NCI-H2196 treated with DMSO at 0.1 percent for 48 hours (cell line): ENCODE measurements around the gene GAMT.

Experiments used
- DNase-seq: peaks from one replicate; lab custom pipeline; 2025; ENCODE audit not compliant: unreplicated experiment; lab: John Stamatoyannopoulos, UW

GAMT gene

DNA sequence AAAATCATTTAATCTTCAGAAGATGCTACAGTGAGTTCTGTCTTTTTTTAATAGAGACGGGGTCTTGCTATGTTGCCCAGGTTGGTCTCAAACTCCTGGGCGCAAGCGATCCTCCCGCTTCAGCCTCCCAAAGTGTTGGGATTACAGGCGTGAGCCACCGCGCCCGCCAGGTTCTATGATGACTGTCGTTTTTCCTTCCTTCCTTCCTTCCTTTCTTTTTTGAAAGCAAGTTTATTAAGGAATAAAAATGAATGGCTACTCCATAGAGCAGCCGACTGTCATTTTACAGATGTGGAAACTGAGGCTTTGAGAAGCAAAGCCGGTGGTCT lies 511 bp upstream of the GAMT start:
- no peak for DNase-seq

DNA sequence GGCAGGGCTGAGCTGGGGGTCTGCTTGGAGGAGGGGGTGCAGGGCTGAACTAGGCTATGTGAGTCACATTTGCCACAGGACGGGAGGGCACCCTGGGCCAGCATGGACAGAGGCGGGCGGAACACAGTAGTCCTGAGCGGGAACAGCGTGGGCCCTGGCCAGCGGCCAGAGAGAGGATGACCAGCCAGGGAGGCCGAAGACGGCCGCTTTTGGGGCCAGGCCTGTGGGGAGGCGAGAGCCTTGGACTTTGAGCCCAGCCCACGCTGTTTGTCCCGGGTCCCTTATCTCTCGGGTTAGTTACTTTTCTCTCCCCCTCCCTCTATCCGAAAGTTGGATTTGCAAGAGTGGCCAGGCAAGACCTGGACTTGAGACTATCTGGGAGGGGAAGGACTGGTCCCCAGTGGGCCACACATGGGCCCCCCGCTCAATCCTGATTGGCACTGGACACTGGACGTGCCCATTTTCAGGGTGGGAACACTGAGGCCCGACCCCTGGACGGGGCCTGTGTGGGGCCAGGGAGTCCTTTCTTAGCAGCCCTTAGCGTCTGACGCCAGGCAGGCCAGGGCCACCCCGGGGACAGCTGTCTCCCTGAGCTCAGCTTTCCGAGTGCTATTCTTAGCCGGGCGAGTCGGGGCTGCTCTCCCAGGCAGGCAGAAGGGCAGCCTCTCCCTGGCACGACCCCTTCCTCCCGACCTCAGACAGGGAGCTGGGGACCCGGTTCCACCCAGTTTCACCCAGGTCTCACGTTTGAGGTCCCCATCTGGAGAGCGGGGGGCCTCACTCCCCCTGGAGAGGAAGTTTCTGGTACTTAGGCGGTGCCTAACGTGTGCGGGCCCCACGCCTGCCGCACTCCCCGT lies 833 bp downstream of the GAMT start:
- no peak for DNase-seq

DNA sequence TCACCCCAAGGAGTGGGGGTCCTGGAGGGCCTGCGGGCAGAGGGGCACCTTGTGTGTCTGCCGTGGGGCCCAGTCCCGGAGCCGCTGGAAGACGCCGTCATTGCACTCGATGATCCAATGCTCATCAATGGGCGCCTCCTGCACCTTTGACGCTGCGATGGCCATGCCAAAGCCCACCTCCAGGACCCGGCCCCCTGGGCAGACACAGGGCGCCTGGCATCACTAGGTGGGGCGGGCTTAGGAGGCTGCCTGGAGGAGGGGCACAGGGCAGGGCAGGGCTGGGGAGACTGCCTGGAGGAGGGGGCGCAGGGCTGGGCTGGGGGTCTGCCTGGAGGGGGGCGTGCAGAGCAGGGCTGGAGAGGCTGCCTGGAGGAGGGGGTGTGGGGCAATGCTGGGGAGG lies 1.6 kb downstream of the GAMT start:
- no peak for DNase-seq

DNA sequence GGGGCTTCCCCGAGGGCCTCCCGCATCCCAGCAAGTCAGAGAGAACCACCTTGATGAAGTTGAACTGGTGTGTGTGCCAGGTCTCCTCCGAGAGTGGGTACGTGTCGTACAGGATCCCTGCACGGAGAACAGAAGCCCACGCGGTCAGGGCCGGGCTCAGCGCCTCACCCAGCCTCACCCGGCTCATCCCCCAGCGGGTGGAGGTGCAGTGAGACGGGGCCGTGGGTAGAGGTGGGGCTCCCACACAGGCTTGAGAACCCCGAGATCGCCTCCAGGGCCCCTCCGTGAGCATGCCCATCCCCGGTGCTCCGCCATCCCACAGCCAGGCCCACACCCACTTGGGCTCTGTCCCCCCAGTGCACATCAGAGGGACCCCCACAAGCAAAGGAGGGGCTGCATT lies 2.3 kb downstream of the GAMT start:
- DNase-seq, result no peak

DNA sequence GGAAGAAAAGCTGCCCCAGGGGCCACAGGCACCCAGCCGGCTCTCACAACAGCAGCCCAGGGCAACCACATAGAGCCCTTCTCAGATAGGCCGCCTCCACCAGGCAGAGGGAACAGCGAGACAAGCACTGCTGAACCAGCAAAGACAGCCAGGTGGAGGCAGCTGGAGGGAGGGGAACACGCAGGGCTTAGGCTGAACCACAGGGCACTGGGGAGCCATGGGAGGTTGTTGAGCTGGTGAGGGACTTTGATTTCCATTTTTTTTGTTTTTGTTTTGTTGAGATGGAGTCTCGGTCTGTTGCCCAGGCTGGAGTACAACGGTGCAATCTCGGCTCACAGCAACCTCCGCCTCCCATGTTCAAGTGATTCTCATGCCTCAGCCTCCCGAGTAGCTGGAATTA lies 3.5 kb downstream of the GAMT start:
- no peak for DNase-seq

DNA sequence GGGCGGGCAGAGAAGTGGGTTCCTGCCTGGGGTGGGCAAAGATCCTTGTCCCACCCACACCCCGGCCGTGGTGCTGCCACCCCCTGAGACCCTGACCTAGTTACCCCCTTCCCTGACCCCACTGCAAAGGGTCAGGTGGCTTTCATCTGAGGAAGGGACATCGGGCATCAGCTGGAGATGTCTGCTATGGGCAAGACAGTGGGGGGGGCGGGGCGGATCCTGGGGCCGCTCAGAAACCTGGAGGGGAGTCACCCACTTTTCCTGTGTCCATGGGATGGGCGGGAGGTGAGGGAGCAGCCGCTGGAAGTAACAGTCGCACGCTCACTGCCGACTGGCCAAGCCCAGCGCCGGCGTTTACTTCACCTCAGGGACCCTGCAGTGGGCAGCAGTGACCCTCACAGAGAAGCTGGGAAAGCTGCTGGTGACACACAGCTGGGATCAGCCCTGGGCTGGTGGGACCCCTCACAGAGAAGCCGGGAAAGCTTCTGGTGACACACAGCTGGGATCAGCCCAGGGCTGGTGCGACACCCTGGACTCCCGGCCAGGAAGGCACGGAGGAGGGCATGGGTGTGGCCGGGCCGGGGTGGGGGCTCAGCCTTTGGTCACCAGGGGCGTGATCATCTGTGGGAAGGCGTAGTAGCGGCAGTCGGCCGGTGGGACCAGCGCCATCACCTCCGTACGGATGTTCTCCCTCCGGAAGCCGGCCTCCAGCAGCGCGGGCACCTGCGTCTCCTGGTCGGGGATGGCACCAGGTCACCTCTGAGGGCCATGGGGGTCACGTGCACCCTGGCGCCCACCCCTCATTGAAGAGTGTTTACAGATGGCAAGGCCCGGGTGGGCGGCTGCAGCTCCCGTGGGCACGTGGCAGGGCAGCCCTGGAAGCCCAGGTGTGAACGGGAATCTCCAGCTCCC lies 4.3 kb downstream of the GAMT start:
- DNase-seq, result no peak

DNA sequence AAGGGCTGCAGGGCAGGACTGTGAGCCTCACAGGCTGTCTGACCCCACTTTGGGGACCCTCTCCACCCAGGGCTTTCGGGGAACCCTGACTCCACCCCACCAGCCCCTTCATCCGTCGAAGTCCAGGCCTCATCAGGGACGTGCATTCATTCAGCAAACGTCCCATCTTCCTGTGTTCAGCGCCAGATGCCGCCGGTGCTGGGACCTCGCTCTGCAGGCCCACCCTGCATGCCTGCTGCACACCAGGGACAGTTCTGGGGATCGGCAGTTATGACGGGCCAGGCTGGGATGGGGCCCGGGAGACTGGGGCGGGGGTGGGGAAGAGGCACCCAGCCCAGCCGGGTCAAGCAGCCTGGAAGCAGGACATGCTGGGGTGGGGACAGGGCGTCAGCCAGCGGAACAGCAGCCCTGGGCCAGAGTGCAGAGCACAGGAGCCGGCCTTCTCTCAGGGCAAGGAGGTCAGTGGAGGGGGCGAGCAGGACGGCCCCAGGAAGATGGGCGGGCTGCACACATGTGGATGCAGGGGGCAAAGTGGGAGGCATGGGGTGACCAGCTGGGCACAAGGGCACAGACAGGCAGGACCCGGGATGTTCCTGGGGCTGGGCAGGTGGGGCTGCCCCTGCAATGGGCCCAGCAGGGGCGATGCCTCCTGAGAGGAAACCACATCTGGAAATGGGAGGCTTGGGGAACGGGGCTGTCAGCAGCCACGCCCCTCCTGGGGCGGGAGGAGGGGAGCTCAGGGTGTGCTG lies 5.1 kb downstream of the GAMT start:
- no peak for DNase-seq

DNA sequence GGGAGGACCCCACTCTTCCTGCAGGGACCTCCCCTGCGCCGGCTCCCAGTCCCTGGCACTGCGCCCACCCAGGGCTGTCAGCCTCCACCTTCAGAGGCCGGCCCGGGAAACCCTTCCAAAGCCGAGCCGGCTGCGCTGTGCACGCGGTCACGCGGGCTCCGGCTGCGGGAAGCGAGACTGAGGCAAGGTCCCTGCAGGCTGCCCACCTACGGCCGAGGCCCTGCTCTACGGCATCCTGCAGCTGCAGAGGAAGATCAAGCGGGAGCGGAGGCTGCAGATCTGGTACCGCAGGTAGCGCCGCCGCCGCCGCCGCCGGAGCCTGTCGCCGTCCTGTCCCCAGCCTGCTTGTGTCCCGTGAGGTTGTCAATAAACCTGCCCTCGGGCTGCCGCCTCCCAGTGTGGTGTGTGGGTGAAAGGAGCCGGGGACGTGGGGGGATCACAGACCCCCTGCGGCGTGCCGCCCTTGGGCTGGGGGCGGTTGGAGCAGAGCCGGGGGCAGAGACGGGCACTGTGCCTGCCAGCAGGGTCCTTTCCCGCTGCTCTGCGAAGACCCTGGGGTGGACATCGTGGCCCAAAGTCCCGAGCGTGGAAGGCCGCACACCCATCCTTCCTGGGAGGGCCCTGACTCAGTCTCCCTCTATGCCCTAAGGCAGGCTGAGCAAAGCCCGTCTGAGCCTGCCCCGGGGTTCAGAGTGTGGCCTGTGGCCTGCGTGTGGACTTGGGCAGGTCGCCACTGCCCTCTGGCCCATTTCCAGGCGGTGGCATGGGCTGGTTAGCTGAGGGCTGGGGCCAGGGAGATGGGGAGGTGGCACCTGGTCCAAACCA lies 5.9 kb downstream of the GAMT start:
- no peak for DNase-seq

DNA sequence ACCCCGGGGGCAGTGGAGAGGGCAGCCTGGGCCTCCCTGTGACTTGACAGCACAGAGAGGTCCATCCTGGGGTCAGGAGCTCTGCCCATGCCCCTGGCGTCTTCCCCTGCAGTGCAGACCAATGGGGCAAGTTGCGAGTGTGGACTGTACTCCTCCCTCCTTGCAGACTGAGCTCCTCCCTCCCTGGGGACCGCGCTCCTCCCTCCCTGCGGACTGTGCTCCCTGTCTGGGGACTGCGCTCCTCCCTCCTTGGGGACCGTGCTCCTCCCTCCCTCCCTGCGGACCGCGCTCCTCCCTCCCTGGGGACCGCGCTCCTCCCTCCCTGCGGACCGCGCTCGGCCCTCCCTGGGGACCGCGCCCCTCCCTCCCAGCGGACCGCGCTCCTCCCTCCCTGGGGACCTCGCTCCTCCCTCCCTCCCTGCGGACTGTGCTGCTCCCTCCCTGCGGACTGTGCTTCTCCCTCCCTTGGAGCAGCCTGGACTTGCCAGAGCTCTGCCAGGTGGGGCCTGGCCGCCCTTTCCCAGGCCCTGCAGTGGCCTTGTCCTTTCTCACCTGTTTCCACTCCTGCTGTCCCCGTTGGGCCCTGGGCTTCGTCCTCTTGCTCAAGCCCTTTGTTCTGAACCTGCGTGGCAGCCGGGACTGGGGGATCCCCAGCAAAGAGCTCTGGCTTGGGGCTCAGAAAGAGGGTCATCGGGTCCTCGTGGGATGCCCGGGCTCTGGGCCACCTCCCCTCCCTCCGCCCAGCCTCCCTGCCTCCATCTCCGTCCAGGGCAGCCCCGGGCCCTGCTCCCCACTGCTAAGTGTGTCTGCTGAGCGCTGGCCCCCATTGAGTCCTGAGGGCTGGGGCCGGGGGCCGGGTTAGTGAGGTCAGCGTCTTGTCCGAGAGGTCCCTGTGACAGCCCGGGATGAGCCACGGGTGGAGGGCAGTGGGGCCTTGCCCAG lies 6.8 kb downstream of the GAMT start:
- DNase-seq, result peak; percentile 38

DNA sequence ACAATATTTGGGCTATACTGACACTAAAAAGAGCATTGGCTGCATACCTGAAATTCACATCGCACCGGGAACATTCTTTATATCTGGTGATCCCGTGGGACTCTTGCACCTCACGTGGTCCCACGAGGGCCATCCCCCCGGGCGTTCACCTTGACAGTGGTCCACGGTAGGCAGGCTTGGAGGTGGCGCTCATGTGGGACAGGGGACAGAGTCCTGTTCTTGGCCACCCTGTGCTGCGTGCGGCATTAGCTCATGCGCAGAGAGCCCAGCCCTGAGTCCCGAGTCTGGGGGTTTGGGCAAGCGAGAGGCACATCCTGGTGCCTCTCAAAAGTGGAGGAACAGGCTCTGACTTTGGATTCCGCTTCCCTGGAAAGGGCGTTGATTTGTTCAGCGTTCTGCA lies 7.5 kb downstream of the GAMT start:
- DNase-seq, result no peak

DNA sequence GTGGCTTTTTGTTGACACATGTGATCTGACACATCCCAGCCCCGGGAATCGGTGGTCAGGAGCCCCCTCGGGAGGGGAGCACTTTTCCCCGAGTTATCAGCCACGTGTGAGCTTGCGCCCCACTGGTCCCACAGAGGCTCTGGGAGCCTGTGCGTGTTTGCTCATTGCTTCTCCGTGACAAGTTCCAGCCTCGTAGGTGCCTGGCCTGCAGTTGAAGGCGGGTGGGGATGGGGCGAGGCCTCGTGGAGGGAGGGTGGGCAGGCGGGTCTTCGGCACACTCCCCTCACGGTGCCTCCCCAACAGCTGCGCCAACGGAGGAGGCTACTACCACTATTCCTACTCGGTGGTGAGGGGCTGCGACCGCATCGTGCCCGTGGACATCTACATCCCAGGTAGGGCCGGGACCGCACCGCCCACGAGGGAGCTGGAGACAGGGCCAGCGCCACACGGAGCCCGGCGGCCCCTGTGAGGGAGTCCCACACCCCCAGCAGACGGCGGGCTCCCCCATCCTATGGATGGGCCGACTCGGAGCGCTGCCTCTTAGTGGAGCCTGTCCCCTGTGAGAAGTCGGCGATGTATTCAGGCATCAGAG lies 8.3 kb downstream of the GAMT start:
- DNase-seq, result no peak

DNA sequence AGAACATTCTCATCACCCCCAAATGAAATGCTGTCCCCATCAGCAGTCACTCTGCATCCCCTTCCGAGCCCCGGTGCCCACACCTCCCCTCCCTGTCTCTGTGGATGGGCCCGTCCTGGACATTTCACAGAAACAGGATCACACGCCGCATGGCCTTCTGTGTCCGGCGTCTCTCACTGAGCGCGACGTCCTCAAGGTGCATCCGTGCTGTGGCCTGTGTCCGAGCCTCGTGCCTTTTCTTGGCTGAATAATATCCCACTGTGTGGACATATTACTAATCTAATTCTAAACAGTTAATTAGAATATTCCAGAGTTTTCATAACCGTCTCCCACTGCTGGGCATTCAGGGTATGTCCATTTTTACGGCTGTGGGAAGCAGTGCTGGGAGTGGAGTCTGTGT lies 8.9 kb downstream of the GAMT start:
- no peak for DNase-seq

DNA sequence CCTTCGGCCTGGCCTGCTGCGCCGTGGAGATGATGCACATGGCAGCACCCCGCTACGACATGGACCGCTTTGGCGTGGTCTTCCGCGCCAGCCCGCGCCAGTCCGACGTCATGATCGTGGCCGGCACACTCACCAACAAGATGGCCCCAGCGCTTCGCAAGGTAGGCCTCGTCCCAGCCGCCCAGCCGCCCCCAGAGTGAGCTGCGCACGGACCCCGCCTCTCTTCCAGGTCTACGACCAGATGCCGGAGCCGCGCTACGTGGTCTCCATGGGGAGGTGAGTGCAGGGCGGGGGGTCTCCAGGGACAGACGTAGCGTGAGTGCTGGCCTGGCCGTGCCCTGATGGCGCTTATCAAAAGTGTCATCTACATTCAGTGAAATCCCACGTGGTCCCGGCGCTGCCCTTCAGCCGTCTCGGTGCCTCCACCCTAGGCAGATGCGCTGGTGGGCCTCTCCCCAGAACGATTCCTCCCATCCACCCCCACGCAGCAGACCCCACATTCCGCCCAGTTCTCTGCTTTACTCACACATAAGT lies 10.4 kb downstream of the GAMT start:
- no peak for DNase-seq

DNA sequence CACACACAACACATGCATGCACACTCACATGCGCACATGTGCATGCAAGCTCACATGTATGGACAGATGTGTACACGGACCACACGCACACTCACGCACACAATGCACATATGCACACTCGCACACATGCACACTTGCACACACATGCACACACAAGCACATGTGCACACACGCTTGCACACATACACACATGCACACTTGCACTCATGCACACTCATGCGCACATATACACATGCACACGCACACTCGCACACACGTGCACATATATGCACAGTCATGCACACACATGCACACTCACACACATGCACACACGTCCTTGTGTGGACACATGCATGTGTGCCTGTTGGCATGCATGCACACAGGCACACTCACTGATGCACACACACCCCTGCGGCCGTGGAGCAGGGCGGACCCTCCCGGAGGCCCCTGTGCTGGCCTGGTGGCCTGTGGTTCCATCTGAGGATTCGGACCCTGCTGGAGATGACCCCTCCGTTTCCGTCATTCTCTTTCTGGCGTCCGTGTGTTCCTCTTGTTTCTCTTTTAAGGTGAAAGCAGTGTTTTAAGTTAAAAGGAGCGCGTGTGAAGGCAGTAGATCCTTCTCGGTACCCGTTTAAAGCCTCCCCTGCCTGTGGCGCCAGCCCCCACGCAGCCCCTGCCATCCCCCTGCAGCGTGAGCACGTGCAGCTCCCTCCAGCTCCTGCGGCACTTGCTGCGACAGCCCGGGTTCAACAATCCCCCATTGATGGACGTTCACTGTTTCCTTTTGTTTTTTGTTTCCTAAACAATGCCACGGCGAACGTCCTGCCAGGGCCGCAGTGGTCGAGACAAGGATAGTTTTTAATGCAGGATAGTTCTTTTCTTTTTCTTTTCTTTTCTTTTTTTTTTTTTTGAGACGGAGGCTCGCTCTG lies 12.1 kb downstream of the GAMT start:
- DNase-seq, result no peak

DNA sequence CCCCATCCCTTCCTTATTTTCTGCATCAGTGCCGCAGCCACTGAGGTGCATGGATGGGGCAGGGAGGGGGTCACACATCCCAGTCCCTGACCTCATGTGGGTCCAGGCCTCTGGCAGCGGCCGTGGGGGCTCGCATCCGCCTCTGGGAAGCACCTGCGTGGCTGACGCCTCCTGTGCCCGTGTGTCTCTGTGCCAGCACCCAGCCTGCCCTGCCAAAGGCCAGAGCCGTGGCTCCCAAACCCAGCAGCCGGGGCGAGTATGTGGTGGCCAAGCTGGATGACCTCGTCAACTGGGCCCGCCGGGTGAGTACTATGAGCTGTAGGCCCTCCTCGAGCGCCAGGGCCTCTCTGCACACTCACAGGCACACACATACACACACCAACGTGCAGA lies 12.7 kb downstream of the GAMT start:
- no peak for DNase-seq

DNA sequence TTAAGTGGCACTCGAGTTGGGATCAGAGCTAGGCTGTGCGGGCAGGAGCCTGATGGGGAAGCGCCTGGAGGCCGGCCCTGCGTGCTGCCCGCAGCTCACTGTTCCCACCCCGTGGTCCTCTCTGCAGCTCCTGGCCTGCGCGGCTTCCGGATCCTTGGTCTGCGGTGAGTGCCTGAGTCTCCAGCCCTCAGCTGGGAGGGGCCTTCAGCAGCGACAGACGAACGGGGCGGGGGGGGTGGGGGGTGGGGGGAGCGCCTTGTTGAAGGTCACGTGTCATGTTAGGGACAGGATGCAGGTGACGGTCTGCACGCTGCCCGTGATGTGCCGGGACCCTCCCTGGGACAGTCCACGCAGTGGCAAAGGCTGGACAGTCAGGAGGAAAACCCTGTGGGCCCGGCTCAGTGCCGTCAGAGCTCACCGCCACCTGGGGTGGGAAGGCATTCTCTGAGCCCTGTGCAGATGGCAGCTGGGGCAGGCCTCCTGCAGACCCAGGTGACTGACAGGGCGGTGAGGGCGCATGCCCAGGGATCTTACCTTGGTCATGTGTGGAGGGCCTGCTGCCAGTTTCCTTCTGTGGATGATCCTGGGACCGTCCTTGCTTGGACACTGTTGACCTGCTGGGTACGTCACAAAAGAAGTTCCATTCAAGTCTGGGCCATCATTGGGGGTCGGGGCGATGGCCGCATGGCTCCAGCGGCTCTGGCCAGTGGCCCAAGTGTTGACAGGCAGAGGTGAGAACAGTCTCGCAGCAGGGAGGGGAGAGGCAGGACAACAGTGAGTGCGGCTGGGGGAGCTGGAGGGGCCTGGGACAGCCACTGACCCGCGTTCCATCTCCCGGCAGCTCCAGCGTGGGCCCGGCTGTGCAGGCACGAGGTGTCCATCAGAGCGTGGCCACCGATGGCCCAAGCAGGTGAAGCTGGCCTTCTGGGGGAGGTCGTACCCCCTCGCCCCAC lies 13.4 kb downstream of the GAMT start:
- DNase-seq, result peak; percentile 47
